ENCODE measurements around the gene SLC11A2.

- TF ChIP-seq POLR2A (IDR thresholded peaks at IDR 0.05; ENCODE audit: low read length), result no peak
- no peak for TF ChIP-seq GATA1 (IDR thresholded peaks at IDR 0.05; ENCODE audit: low read depth, low read length)
Observed at GRCh38 chr12:50953047-50953446, 73.1 kb downstream of the SLC11A2 start.
